ENCODE results near the gene KIF26A. TPM values are rescaled to one million over a fixed set of nuclear protein-coding genes. Genes with fewer than 3 reads are reported as not detected.

The KIF26A gene
- total RNA-seq, 1 donor from 2014 or later, result 5.9 TPM

DNA sequence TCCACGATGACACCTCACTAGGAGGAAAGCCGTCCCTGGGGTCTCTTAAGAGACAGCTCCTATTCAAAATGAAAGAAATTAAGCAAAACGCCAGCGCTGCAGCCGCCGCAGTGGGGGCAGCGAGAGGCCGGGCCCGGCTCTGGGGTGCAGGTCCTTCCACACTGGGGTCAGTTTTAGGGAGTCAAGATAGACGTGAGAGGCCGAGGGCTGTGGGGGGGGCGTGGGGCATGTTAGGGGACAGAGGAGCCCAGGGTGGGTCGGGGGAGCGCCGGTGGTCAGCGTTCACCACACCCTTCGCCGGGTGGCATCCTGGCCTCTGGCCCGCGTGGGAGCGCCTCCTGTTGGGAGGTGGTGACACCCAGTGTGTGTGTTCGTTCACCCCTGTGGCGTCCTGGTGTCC, 25.7 kb downstream of the KIF26A start:
- H3K4me1 ChIP-seq, result no peaks in the 10 kb centered on the region
- DNase-seq, result no peak
- TF ChIP-seq, protein P1, sequence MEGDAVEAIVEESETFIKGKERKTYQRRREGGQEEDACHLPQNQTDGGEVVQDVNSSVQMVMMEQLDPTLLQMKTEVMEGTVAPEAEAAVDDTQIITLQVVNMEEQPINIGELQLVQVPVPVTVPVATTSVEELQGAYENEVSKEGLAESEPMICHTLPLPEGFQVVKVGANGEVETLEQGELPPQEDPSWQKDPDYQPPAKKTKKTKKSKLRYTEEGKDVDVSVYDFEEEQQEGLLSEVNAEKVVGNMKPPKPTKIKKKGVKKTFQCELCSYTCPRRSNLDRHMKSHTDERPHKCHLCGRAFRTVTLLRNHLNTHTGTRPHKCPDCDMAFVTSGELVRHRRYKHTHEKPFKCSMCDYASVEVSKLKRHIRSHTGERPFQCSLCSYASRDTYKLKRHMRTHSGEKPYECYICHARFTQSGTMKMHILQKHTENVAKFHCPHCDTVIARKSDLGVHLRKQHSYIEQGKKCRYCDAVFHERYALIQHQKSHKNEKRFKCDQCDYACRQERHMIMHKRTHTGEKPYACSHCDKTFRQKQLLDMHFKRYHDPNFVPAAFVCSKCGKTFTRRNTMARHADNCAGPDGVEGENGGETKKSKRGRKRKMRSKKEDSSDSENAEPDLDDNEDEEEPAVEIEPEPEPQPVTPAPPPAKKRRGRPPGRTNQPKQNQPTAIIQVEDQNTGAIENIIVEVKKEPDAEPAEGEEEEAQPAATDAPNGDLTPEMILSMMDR (IDR thresholded peaks at IDR 0.05), result no peak
- H3K36me3 ChIP-seq, result no peaks in the 10 kb centered on the region
- H3K27ac ChIP-seq, result no peak overlapping the region
- no peaks in the 10 kb centered on the region for H3K27me3 ChIP-seq
- intact Hi-C loops (cut with DNase I), result no loop called here
- H3K4me3 ChIP-seq, result no peak overlapping the region
- no peak for ATAC-seq
- no peaks in the 10 kb centered on the region for H3K9me3 ChIP-seq

DNA sequence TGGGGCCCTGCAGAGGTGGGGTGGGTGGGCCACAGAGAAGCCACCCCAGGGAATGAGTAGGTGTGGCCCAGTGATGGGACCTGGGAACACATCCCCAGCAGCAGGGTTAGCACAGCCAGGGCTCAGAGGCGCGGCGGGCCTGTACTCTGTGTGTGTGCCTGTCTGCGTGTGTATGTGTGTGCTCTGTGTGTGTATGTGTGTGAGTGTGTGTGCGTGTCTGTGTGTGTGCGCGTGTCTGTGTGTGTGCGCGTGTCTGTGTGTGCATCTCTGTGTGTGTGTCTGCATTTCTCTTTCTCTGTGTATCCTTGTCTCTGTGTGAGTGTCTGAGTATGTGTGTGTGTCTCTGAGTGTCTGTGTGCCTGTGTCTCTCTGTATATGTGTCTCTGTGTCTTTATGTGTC, 26.1 kb downstream of the KIF26A start:
- Histone ChIP-seq H3K27ac (no peak overlapping the region), H3K36me3 (no peaks in the 10 kb centered on the region), H3K9me3 (no peaks in the 10 kb centered on the region), H3K4me1 (no peaks in the 10 kb centered on the region), H3K4me3 (no peak overlapping the region), H3K27me3 (no peaks in the 10 kb centered on the region)
- no peak for DNase-seq
- TF ChIP-seq, protein P1 (IDR thresholded peaks at IDR 0.05), result no peak
- intact Hi-C loops (cut with DNase I), result no loop called here
- ATAC-seq, result no peak

DNA sequence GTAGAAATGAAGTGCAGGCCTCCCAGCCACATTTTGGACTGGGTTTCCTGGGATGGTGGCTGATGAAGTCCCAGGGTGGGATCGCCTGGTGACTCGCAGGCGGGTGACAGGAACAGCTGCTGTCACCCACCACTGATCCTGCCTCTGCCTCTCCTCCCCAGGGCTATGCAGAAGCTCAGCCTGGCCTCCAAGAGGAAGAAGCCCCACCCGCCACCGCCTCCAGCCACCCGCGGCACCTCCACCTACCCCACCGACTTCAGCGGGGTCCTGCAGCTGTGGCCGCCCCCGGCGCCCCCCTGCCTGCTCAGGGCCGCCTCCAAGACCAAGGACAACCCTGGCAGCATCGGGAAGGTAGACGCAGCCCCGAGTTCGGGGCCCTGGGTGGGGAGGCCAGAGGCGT, 28.3 kb downstream of the KIF26A start:
- TF ChIP-seq, protein P1 (IDR thresholded peaks at IDR 0.05), result no peak
- no peak for DNase-seq
- ATAC-seq, result no peak
- Histone ChIP-seq H3K4me3 (no peak overlapping the region), H3K9me3 (no peaks in the 10 kb centered on the region), H3K4me1 (no peaks in the 10 kb centered on the region), H3K27ac (no peak overlapping the region), H3K27me3 (no peaks in the 10 kb centered on the region), H3K36me3 (no peaks in the 10 kb centered on the region)
- intact Hi-C loops (cut with DNase I), result no loop called here

DNA sequence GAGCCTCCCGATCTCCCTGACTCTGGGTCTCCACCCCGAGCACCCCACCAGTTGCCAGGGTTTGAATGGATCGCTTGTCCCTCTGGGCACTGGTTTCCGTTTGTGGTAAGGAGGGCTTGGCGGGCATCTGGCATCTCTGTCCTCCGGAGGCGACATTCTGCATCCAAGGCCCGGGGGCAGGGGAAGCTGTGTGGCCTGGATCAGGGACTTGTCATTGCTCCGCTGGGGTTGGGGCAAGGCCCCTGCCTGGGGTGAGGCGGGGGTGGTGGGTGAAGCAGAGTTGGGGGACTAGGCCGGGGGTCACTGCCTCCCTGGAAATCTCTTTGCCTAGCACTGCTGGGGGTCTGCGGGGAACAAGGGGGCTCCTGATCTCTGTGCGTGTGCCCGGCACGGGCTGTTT, 30.2 kb downstream of the KIF26A start:
- intact Hi-C loops (cut with DNase I), result no loop called here
- TF ChIP-seq, protein P1 (IDR thresholded peaks at IDR 0.05), result no peak
- H3K4me3 ChIP-seq, result no peak overlapping the region
- ATAC-seq (no peak), DNase-seq (no peak)
- no peaks in the 10 kb centered on the region for H3K4me1 ChIP-seq
- H3K27me3 ChIP-seq, result no peaks in the 10 kb centered on the region
- no peaks in the 10 kb centered on the region for H3K36me3 ChIP-seq
- no peak overlapping the region for H3K27ac ChIP-seq
- no peaks in the 10 kb centered on the region for H3K9me3 ChIP-seq

DNA sequence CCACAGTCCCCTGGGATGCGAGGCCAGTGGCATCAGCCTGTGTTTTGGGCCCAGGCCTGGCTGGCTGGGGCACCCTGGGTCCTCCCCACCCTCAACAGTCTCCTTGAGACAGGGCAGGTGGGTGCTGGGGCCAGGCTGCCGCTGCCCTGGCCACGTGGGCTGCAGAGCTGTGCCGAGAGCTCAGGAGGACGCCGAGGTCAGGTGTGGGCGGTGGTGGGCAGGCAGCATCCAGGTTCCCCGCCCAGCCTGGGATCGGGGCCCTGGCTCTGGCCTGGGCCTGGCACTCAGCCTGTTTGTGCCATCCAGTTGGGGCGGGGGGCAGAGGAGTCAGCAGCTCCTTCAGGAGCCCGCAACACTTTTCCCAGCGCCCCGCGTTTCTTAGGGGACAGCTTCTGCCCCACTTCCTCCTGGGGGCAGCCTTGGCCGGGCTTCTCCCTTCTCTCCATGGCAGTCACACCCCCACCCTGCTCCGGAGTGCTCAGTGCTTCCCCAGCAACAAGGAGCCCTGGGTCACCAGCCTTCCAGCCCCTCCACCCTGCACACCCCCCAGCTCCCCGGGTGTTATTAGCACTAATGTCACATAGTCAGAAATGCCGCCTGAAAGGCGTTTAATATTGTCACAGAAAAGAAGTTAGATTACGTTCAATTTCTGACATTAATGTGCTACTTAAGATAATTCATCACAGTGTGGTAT, 30.8 kb downstream of the KIF26A start:
- TF ChIP-seq, protein P1 (IDR thresholded peaks at IDR 0.05), result no peak
- H3K4me1 ChIP-seq, result no peaks in the 10 kb centered on the region
- DNase-seq (no peak), ATAC-seq (no peak)
- H3K9me3 ChIP-seq, result no peaks in the 10 kb centered on the region
- H3K4me3 ChIP-seq, result no peak overlapping the region
- intact Hi-C loops (cut with DNase I), result no loop called here
- no peaks in the 10 kb centered on the region for H3K27me3 ChIP-seq
- no peaks in the 10 kb centered on the region for H3K36me3 ChIP-seq
- H3K27ac ChIP-seq, result no peak overlapping the region
